Gastroesophageal sphincter (tissue), 4 donors: ENCODE data around the gene FAM193A. TPM values are rescaled to one million over a fixed set of nuclear protein-coding genes. Genes with fewer than 3 reads are reported as not detected.
"Not testable (repeated sequence)": the region's sequence is repeated elsewhere in the genome, so short reads cannot be mapped to it uniquely, and the experiment has no call there.

Source experiments
- ATAC-seq: fragments of 150-250 bp; one replicate; pipeline ENCODE4 v1.9.1; 2016; ENCODE audit warnings: mild to moderate bottlenecking, moderate library complexity
- H3K27ac ChIP-seq, 4 donors: fragments of 200-600 bp; sonication (generic) in 3 of 4; 1 replicate in 3 of 4; 2 replicates in 1 of 4; pipeline ENCODE4 v1.5.1; 2016 to 2019
- H3K27me3 ChIP-seq: fragments of 200-600 bp; sonication (generic); one replicate; pipeline ENCODE4 v1.5.1; 2019
- H3K36me3 ChIP-seq, 2 donors: fragments of 200-600 bp; sonication (generic); one replicate each; pipeline ENCODE4 v1.5.1; 2019; ENCODE audit warnings: control low read depth in 1 of 2
- H3K4me1 ChIP-seq, 3 donors: fragments of 200-600 bp; sonication (generic); 1 replicate in 2 of 3; 2 replicates in 1 of 3; pipeline ENCODE4 v1.5.1; 2016 to 2019; ENCODE audit warnings: control low read depth in 2 of 3
- H3K4me3 ChIP-seq, 2 donors: fragments of 200-600 bp; sonication (generic); one replicate each; pipeline ENCODE4 v1.5.1; 2019; ENCODE audit warnings: mild to moderate bottlenecking in 1 of 2, moderate library complexity in 1 of 2
- H3K9me3 ChIP-seq, 3 donors: fragments of 200-600 bp; sonication (generic); one replicate each; pipeline ENCODE4 v1.5.1; 2017 to 2019; ENCODE audit warnings: control low read depth in 2 of 3
- CTCF ChIP-seq, 4 experiments: fragments of 200-600 bp in 2 of 4; fragments of 450-650 bp in 2 of 4; sonication (generic) in 1 of 4; IDR thresholded peaks; one replicate each; pipeline ENCODE4 v1.5.1; 2017 to 2019; ENCODE audit warnings: antibody characterized with exemption in 4 of 4, mild to moderate bottlenecking in 2 of 4, moderate library complexity in 2 of 4
- EP300 ChIP-seq: sonication (generic); formaldehyde crosslinking; IDR thresholded peaks from one replicate; pipeline ENCODE4 v1.6.1; 2017; ENCODE audit warnings: antibody characterized with exemption, mild to moderate bottlenecking
- POLR2A ChIP-seq, 2 donors: fragments of 450-650 bp; IDR thresholded peaks; one replicate each; pipeline ENCODE4 v1.6.1; 2017; ENCODE audit warnings: antibody characterized with exemption in 2 of 2, mild to moderate bottlenecking in 2 of 2, moderate library complexity in 1 of 2
- POLR2AphosphoS5 ChIP-seq: sonication (generic); formaldehyde crosslinking; IDR thresholded peaks from one replicate; pipeline ENCODE4 v1.6.1; 2017; ENCODE audit warnings: antibody characterized with exemption
- WGBS, 2 donors: methylation state at CpG; one replicate each; pipeline ENCODE4 v1.1.5; 2018; ENCODE audit warnings: low coverage in 1 of 2; 5-methylcytosine and 5-hydroxymethylcytosine counted together
- total RNA-seq, 4 donors: library from RNA; depleted of rRNA; stranded (reverse); fragments of >200 nt; gene quantifications; one replicate each; pipeline ENCODE4 v1.1.0, GENCODE V29; 2016

The FAM193A gene
- total RNA-seq, 4 donors from 2014 or later = 24.5 to 35.6 (median 30.2) TPM

GRCh38 chr4:2721586-2721985, 185.1 kb downstream of the FAM193A start:
- TF ChIP-seq CTCF (IDR thresholded peaks at IDR 0.05) (no peak), POLR2A (IDR thresholded peaks at IDR 0.05) (no peak), EP300 (no peak), POLR2AphosphoS5 (no peak)
- H3K9me3 ChIP-seq = no peaks in the 10 kb centered on the region
- no peak for ATAC-seq
- no peak overlapping the region for H3K4me3 ChIP-seq
- no peak overlapping the region for H3K27ac ChIP-seq
- WGBS, 2 donors = 76 to 88% methylated on average over 3 to 6 of the region's 11 CpGs
- no peaks in the 10 kb centered on the region for H3K27me3 ChIP-seq
- H3K4me1 ChIP-seq = no peaks in the 10 kb centered on the region
- peaks cover 0 to 75% of the 10 kb centered on the region in 2 donors for H3K36me3 ChIP-seq

- Histone ChIP-seq H3K4me3 (no peak overlapping the region), H3K9me3 (no peaks in the 10 kb centered on the region), H3K4me1 (no peaks in the 10 kb centered on the region), H3K27me3 (no peaks in the 10 kb centered on the region), H3K27ac (no peak overlapping the region), H3K36me3 (peaks cover 0 to 72% of the 10 kb centered on the region in 2 donors)
- no peak for TF ChIP-seq POLR2AphosphoS5
- no peak for TF ChIP-seq CTCF (IDR thresholded peaks at IDR 0.05)
- no peak for TF ChIP-seq POLR2A (IDR thresholded peaks at IDR 0.05)
- no peak for TF ChIP-seq EP300
- ATAC-seq = no peak
- 84 to 92% methylated on average over 4 of the region's 9 CpGs for WGBS, 2 donors
Observed at GRCh38 chr4:2722033-2722432, 185.6 kb downstream of the FAM193A start.

GRCh38 chr4:2723751-2724150, 187.3 kb downstream of the FAM193A start:
- Histone ChIP-seq H3K4me1 (no peaks in the 10 kb centered on the region), H3K4me3 (no peak overlapping the region), H3K9me3 (no peaks in the 10 kb centered on the region), H3K27me3 (no peaks in the 10 kb centered on the region), H3K36me3 (peaks cover 0 to 69% of the 10 kb centered on the region in 2 donors), H3K27ac (no peak overlapping the region)
- WGBS, 2 donors = 79 to 82% methylated on average over 3 of the region's 3 CpGs
- TF ChIP-seq CTCF (IDR thresholded peaks at IDR 0.05) = no peak
- no peak for TF ChIP-seq EP300
- no peak for TF ChIP-seq POLR2A (IDR thresholded peaks at IDR 0.05)
- no peak for TF ChIP-seq POLR2AphosphoS5
- ATAC-seq = no peak

- Histone ChIP-seq H3K27me3 (no peaks in the 10 kb centered on the region), H3K4me3 (no peak overlapping the region), H3K27ac (no peak overlapping the region), H3K4me1 (no peaks in the 10 kb centered on the region), H3K36me3 (peaks cover 0 to 68% of the 10 kb centered on the region in 2 donors), H3K9me3 (no peaks in the 10 kb centered on the region)
- 100% methylated on average over 2 to 4 of the region's 4 CpGs for WGBS, 2 donors
- no peak for TF ChIP-seq POLR2A (IDR thresholded peaks at IDR 0.05)
- no peak for TF ChIP-seq EP300
- TF ChIP-seq POLR2AphosphoS5 = no peak
- no peak for TF ChIP-seq CTCF (IDR thresholded peaks at IDR 0.05)
- no peak for ATAC-seq
Observed at GRCh38 chr4:2725380-2725779, 188.9 kb downstream of the FAM193A start.

GRCh38 chr4:2726881-2727280, 190.4 kb downstream of the FAM193A start:
- H3K4me1 ChIP-seq, H3K27ac ChIP-seq, H3K27me3 ChIP-seq, ATAC-seq, H3K9me3 ChIP-seq, H3K4me3 ChIP-seq: not testable (repeated sequence)
- 93 to 96% methylated on average over 9 to 10 of the region's 17 CpGs for WGBS, 2 donors
- peaks cover 0 to 67% of the 10 kb centered on the region in 2 donors for H3K36me3 ChIP-seq
